Epidermal melanocyte (primary cell): ENCODE data around the gene EPN1.

Experiments used
- DNase-seq: peaks from one replicate; pipeline ENCODE4 v3.0.0; 2011; ENCODE audit warnings: low spot score; ENCODE audit not compliant: insufficient read length

Gene EPN1

DNA sequence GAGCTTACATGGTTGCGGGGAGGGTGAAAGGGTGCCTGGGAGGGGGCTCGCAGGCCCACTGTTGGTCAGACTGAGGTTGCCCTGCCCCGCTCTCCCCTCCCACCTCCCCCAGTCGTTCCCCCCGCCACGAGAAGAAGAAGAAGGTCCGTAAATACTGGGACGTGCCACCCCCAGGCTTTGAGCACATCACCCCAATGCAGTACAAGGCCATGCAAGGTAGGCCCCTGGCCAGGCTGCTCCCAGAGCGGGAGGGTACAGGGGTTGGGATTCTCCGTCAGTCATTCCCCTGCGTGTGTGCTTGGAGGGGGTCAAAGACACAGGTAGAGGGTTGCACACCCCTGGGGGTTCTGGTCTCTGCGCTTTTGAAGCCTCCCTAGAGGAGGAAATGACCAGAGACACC is 14.6 kb upstream of the EPN1 start:
- no peak for DNase-seq

DNA sequence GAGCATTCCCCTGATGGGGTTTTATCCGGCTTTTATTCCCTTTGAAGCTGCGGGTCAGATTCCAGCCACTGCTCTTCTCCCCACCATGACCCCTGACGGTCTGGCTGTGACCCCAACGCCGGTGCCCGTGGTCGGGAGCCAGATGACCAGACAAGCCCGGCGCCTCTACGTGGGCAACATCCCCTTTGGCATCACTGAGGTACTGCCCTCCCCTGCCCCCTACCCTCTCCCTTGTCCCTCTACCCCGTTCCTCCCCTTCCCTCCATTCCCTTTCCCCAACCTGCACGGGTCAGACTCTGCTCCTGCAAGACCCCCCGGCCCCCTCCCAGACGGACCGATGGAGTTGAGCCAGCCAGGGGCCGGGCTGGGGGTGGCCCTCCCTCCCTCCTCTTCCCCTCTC is 14.0 kb upstream of the EPN1 start:
- no peak for DNase-seq

DNA sequence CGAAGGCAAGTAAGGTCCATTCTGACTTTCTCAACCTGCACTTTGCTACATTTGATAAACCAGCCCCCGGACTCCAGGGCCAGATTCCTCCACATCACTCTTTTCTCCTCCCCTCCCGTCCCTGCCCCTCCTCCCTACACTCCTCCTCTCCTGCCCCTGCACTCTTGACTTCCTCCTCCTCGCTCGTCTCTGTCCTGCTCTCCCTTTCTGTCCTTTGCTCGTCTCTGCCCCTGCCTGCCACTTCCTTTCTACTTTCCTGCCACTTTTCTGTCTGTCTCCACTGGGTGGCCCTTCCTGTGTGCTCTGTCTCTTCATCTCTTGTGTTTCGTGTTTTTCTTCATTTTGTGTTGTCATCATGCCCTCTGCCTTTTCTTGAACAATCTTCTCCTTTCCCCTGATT is 13.2 kb upstream of the EPN1 start:
- no peak for DNase-seq

DNA sequence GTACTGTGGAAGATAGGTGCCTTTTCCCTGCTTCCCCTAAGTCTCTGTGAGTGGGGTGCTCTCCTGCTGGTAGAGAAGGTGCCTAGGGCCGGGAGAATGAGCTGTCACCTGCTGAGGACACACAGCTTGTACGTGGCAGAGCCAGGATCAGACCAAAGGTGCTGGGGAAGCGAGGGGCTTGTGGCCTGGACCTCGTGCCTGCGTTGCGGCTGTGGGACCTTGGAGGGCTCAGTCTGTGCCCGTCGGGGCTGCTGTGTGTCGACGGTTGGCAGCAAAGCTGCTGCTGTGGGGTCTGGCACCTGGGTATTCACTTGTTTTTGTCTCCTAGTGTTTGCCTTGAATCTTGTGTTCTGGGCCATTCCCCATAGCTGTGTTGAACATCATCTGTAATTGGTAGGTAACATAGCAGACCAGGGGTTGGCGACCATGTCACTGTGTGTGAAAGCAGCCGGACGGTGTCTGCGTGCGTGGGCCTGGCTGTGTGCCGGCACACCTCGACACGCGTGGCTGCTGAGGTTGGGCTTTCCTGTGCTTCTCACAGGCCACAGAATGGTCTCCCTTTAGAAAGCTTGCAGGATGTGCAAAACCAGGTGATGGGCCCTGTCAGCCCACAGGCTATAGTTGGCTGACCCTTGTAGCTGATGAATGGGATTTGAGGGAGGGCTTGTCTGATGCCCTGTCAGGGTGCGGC is 11.0 kb upstream of the EPN1 start:
- no peak for DNase-seq

DNA sequence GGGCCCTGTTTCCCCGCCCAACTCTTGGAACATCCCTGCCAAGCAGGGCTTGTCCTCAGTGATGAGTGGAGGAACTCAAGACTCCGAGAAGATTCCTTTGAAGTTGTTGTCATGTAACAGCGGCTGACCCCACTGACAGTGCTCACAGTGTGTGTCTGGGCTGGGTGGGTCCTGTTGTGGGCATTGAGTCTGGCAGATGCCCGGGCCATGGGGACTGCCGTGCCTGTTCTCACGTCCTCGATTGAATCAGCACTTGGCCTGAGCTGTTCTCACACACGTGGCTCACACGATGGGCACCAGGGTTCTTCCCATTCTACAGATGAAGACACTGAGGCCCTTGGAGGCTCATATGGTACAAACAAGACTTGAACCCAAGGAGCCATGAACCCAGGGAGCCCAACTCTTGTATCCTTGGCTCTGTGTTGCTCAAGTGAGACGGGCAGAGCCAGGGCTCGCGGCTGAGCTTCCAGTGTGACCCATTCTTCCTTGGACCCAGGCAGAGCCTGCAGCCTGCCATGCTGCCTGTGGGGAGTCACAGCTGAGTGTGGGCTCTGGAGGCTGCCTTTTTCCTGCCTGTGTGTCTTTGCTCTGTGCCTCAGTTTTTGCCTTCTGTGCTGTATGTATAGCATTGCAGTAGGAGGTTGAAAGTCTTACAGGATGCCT is 8.6 kb upstream of the EPN1 start:
- no peak for DNase-seq

DNA sequence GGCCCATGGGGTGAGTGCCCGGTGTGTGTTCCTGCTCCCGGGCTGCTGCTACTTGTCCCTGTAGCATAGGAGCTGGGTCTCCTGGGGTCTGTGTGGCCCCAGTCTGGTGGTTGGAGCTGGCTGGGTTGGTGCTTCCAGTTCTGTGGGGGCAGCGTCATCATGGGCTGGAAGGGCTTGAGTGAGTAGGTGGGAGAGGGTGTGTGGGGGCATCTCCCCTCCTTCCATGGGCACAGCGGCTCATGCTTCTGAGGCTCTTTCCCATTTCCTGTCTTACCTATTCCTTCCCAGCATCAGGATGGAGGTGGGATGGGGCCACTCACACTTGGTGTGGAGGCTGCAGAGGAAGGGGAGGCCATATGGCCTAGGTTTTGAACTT is 8.0 kb upstream of the EPN1 start:
- no peak for DNase-seq

DNA sequence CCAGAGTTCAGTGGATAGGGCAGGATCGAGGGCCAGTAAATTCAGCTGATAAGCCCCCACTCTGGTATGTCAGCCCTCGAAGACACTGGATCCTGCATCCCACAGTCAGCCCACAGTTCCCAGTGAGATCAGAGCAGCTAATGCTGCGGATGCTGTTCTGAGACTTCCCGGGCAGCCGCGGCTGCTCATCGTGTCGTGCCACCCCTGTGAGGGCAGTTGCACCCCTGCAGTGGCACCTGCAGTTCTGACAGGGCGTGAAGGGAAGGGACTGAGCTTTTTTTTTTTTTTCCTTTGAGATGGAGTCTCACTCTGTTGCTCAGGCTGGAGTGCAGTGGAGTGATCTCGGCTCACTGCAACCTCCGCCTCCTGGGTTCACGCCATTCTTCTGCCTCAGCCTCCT is 7.5 kb upstream of the EPN1 start:
- no peak for DNase-seq

DNA sequence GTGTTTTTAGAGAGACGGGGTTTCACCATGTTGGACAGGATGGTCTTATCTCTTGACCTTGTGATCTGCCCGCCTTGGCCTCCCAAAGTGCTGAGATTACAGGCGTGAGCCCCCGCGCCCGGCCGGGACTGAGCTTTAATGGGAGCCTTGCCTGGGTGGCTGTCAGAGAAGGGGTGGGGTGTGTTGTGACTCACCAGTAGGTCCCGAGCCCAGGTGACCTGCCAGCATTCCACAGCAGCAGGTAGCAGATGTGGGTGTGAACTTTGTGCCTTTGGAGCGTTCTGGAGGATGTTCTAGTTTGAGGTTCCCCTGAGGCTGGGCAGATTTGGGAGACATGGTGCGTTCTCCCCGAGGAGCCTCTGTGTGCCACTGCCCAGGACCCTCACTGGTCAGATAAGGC is 7.1 kb upstream of the EPN1 start:
- DNase-seq: no peak

DNA sequence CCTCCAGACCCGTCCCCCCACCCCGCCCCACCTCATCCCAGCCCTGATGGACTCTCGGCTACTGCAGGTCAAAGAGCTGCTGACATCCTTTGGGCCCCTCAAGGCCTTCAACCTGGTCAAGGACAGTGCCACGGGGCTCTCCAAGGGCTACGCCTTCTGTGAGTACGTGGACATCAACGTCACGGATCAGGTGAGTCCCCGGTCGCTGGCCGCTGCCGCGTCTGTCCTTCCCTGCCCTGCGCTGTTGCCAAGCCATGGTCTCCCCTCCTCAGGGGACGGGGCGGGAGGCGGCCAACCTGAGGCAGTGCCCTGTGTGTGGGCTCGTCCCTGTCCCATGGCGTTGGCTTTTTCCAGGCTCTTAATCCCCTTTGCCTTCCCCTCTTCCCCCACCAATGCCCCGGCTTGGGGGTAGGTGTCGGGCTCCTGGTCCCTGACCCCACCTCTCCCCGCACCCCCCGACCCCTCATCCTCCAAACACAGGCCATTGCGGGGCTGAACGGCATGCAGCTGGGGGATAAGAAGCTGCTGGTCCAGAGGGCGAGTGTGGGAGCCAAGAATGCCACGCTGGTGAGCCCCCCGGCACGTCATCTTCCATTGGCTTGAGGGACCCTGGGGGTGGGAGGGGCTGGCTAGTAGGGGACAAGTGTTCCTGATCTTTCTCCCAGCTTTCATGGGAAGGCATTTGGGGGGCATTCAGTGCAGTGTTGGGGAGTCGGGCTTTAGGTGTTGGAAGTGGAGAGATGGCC is 6.2 kb upstream of the EPN1 start:
- no peak for DNase-seq

DNA sequence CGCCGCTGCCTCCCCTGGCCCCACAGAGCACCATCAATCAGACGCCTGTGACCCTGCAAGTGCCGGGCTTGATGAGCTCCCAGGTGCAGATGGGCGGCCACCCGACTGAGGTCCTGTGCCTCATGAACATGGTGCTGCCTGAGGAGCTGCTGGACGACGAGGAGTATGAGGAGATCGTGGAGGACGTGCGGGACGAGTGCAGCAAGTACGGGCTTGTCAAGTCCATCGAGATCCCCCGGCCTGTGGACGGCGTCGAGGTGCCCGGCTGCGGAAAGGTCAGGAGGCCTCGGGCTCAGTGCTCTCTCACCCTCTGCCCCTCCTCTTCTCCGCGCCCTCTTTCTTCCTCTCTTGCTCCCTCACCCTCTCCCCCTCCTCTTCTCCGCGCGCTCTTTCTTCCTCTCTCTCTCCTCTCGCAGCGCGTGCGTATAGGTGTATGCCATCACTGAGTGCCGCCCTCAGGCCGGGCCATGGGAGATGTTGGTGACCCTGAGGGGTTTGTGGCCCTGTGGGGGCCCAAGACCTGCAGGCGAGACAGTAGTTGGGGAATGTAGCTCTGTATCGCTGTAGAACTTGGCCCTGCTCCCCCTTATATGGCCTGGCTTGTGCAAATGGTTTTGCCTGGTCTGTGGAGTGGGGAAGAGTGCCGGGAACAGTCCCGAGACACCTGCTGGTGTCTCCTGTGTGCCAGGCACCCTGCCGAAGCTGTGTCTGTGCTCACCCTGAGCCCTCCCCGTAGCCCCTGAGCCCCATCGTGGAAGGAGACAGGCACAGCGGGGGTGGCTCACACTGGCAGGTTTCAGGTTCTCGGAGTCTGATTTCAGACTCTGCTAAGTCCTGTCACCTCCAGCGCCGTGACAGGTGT is 5.4 kb upstream of the EPN1 start:
- DNase-seq: no peak

DNA sequence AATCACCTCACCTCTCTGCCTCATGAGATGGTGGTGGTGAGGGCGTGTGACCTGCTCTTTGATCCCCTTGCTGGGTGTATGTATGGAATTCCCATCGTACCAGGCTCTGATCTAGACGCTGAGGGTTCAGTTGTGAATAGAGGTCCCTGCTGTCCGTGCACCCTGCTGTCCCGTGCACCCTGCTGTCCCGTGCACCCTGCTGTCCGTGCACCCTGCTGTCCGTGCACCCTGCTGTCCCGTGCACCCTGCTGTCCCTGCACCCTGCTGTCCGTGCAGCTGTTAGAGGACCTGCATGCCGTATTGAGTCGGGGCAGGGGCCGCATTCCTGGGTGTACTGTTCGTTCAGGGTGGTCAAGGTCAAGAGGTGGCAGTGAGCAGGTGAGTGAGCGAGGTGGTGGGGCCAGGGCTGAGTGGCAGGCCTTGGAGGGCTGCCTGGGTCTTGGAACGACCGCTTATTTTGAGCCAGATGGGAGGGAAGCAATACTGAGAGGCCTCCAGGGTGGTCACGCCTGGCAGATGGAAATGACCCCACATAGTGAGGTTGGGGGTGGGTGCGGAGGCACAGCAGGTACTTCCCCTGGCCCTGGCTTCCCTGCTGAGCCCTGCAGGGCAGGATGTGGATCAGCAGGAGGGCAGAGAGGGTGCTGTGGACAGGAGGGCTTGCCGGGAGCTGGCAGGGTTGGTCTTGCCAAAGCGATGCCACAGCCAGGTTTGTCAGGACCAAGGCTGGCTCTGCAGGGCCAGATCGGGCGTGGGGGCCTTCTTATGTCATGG is 4.6 kb upstream of the EPN1 start:
- no peak for DNase-seq

DNA sequence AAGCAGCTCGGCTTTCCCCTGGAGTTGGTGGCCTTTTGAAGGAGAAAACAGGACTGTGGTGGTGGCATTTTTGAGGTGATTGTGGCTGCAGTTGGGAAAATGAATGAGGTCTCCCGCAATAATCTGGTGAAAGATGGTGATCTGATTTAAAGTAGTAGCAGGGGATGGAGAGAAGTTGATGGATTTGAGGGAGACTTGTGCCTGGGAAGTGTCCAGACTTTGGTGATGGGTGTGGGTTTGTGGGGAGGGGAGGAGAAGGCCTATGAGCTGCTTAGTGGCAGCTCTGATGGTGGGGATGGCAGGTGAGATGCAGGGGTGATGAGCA is 4.0 kb upstream of the EPN1 start:
- no peak for DNase-seq

DNA sequence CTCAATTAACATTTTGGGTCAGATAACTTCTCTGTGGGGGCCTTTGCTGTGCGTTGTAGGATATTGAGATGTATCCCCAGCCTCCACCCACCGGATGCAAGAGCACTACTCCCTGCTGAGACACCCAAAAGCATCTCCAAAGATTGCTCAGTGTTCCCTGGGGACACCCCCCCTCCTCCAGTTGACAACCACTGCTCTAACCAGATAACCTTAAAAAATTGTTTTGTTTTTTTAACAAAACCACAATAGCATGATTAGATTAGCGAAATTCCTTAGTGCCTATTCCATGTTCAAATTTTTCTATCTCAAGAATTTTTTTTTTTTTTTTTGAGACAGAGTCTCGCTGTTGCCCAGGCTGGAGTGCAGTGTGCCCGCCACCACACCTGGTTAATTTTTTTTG is 2.6 kb upstream of the EPN1 start:
- DNase-seq: no peak

DNA sequence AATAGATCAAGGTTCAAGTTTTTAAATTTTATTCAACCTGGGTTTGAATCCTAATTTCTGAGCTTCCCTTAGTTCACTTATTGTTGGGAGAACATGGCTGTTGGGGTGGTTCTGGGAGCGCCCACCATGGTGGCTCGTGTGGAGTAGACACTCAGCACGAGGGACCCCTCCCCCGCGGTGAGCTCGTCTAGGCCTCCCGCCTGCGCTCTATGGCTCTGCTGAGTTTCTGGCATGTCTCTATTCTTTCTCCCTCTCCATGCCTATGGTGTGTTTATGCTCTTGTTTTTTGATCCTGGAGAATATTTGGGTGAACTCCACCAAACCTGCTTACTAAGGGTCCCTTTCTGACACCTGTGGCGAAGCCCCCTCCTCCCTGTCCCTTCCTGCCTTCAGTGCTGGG is 1.6 kb upstream of the EPN1 start:
- no peak for DNase-seq

DNA sequence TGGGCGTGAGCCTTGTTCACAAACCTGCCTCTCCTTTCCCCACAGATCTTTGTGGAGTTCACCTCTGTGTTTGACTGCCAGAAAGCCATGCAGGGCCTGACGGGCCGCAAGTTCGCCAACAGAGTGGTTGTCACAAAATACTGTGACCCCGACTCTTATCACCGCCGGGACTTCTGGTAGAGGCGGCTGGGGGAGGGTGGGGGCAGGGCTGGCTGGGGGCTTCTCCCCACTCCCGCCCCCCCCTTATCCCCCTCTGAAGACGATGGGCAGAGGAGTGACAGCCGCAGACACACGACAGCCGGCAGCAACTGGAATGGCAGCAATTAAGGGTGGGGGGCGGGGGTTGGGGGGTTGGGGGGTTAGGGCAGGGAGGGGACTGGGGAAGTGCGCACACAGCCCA is 1.1 kb upstream of the EPN1 start:
- no peak for DNase-seq

DNA sequence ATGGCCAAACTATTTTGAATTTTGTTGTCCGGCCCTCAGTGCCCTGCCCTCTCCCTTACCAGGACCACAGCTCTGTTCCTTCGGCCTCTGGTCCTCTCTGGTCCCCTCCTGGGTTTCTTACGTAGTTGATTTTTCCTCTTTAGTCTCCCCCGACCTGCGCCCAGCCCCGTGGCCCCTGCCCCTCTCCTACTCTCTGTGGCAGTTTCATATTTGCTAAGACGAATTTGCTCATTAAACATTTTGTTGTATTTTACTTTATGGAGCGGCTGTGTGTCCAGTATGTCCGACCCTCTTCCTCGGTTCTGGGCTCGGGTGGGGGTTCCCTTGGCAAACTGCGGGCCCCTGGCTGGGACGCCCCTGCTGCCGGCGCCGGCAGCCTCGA is 576 bp upstream of the EPN1 start:
- DNase-seq: no peak

DNA sequence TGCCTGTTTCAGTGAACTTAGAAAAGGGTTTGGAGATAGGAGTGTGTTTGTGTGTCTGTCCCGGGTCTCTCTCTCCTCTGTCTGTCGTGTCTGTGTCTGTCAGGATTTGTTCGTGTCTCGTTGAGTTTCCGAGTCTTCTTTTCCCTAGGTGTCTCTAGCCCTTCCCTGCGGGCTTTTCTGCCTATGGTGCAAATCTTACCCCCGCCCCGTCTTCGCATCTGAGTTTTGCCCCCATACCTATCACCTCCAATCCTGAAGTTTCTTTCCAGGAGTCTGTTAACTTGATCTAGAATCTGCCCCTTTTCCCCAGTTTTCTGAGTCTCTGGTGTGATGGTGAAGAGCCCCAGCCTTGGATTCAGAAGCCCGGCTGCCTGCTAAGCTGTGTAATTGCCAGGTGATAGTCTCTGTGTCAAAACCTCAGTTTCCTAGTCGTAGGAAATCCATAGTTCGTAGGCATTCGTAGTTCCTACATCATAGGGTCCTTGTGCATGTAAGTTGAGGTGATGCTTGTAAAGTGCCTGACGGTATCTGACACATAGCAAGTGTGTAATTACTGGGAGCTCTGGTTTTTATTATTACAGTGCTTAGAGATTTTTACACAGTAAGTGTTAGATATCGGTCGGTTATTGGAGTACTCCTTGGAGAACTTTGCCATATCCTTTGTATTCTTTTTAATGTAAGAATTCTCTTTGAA is 782 bp downstream of the EPN1 start:
- DNase-seq: no peak

DNA sequence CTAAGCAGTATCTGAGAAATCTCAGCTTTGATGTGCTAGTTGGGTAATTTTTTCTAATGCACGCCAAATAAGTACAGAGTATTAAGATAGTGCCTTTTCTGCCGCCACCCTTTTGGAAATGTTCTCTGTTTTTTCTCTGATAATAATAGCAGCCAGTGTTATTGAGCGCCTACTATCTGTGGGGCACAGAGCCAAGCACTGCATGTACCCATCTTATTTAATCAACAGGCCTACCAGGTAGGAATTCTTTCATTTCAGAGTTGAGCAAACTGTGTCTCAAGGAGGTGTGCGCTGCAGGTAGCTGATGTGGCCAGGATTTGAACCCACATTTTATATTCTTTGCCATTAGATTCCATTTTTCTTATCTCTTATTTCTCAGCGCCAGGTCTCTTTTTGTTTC is 1.4 kb downstream of the EPN1 start:
- no peak for DNase-seq

DNA sequence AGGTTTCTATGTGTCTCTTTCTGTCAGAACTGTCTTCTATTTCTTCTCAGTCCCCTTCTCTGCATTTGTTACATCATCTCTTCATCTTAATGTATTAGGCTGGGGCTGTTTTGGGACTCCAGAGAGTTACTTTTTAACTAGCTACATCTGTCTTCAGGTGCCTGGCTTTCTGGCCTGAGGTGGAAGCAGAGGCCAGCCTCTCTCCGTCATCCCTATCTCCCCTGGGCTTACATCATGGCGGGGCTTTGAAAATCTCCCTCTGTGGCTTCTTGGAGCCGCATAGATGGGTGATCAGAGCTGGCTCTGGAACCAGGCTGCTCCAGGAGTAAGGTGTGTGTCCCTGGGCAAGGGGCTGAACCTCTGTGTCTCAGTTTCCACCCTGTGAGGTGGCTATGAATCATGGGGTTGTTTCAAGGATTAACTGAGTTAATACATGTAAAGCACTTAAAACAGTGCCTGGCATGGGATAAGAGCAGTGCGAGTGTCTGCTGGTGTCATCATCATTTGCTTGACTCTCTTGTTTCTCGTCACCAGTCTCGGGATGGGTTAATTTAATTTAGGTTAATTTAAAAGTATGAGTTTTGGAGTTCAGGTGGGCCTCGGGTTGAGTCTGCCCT is 2.0 kb downstream of the EPN1 start:
- DNase-seq: no peak

DNA sequence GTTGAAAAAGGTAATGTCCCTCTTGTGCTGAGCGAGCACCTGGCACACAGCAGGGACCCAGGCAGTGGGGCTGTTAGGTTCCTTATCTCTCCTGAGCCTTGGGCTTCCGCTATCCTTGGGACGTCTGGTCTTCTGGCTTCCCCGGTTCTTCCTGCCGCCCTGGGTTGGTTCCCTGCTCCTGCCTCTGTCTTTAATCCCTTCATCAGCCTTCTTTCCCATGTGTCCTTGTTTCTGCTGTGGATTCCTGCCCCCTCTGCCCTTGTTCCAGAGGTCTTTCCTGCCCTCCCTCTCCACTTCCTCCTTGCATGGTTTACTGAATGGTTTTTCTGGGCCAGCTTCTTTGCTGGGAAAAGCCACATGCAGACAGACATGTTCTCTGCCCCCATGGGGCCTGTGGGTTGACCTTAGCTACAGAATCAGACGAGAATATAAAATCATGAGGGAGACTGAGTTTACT is 2.6 kb downstream of the EPN1 start:
- no peak for DNase-seq
